Breast epithelium (tissue), 3 donors: ENCODE data around the gene CCDC88C.

Experiments used
- POLR2AphosphoS5 ChIP-seq, 3 donors: sonication (generic); formaldehyde crosslinking; IDR thresholded peaks; one replicate each; pipeline ENCODE4 v1.6.1; 2017; ENCODE audit warnings: antibody characterized with exemption in 3 of 3
- TF ChIP-seq, protein P1 (sequence below), 3 donors: fragments of 450-650 bp; IDR thresholded peaks; one replicate each; pipeline ENCODE4 v1.5.1; 2016 to 2017; ENCODE audit warnings: antibody characterized with exemption in 3 of 3, mild to moderate bottlenecking in 3 of 3, moderate library complexity in 3 of 3

DNA sequence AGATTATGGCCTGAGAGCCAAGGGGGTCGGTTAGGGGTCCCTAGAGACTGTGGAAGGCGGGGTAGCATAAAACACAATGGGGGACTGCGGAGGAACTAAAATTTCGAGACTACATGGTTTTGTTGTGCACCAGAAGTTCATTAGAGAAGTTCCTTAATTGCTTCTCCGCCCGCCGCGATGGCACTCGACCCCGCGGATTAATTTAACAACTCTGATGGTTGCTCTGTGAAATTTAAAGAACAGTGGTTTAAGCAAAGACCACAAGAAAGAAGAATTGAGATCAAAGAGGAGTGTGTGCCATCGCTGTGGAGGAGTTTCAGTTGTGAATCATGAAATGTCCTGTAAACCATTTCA lies 1.4 kb upstream of the CCDC88C start:
- no peak for TF ChIP-seq POLR2AphosphoS5 (IDR thresholded peaks at IDR 0.05)
- TF ChIP-seq, protein P1, sequence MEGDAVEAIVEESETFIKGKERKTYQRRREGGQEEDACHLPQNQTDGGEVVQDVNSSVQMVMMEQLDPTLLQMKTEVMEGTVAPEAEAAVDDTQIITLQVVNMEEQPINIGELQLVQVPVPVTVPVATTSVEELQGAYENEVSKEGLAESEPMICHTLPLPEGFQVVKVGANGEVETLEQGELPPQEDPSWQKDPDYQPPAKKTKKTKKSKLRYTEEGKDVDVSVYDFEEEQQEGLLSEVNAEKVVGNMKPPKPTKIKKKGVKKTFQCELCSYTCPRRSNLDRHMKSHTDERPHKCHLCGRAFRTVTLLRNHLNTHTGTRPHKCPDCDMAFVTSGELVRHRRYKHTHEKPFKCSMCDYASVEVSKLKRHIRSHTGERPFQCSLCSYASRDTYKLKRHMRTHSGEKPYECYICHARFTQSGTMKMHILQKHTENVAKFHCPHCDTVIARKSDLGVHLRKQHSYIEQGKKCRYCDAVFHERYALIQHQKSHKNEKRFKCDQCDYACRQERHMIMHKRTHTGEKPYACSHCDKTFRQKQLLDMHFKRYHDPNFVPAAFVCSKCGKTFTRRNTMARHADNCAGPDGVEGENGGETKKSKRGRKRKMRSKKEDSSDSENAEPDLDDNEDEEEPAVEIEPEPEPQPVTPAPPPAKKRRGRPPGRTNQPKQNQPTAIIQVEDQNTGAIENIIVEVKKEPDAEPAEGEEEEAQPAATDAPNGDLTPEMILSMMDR (IDR thresholded peaks at IDR 0.05), result no peak
